Fibroblast of lung (primary cell): ENCODE results near the gene NF1.

Source experiments
- CTCF ChIP-seq, 2 donors: IDR thresholded peaks in 1 of 2; conservative IDR thresholded peaks in 1 of 2; 1 replicate in 1 of 2; 2 replicates in 1 of 2; pipeline ENCODE4 v1.5.1; 2011 to 2012; ENCODE audit warnings: low read length in 2 of 2, control low read depth in 1 of 2, inconsistent platforms in 1 of 2, low read depth in 1 of 2, mild to moderate bottlenecking in 1 of 2
- EZH2 ChIP-seq: IDR thresholded peaks from 2 replicates; pipeline ENCODE4 v1.5.1; 2012; ENCODE audit warnings: low read length, control low read depth, mild to moderate bottlenecking; ENCODE audit errors: missing control alignments

GRCh38 chr17:31225831-31226230 is 131.1 kb downstream of the NF1 start:
- TF ChIP-seq CTCF (conservative IDR thresholded peaks at IDR 0.05 in 1 of 2, IDR thresholded peaks at IDR 0.05 in 1 of 2; ENCODE audit: low read depth in 1 of 2, low read length in 2 of 2) (no peak), EZH2 (no peak)
